Measurements from ENCODE around the gene RPL19.

RPL19 gene

DNA sequence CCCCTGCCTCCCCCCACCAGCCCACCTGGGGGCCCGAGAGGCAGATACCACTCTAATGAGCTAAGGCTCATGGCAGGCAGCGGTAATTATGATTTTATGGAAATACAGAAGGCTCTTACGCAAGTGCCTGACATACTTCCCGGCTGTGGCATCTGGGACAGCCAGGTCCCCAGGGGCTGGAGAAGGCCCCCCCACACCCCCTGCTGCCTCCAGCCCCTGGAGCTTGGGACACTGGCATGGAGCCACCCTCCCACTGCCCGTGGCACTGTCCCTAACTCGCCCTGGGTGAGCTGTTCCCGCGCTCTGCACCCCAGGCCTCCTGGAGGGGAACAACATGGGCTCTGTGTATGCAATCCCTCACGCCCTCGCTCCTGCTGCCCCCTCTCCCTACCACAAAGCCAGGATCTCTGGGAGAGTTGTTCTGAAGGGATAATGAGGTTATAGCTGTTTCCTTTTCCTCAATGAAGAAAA, 31.0 kb downstream of the RPL19 start:
- peaks cover 28% of the 10 kb centered on the region for H3K27me3 Mint-ChIP-seq
- no peak overlapping the region for H3K4me3 Mint-ChIP-seq
- no peaks in the 10 kb centered on the region for H3K9me3 Mint-ChIP-seq
- ATAC-seq, result no peak
- peaks cover 16% of the 10 kb centered on the region for H3K4me1 Mint-ChIP-seq
- no peaks in the 10 kb centered on the region for H3K36me3 Mint-ChIP-seq (ENCODE audit: low read depth)
- no peak overlapping the region for H3K27ac Mint-ChIP-seq
- no peak for DNase-seq

GRCh38 chr17:39231591-39232551, 31.8 kb downstream of the RPL19 start:
- no peak overlapping the region for H3K27ac Mint-ChIP-seq
- peak; percentile 77 for ATAC-seq
- DNase-seq, result peak; percentile 71
- H3K9me3 Mint-ChIP-seq, result no peaks in the 10 kb centered on the region
- H3K4me1 Mint-ChIP-seq, result peaks cover 11% of the 10 kb centered on the region
- H3K27me3 Mint-ChIP-seq, result peaks cover 22% of the 10 kb centered on the region
- no peaks in the 10 kb centered on the region for H3K36me3 Mint-ChIP-seq (ENCODE audit: low read depth)
- no peak overlapping the region for H3K4me3 Mint-ChIP-seq

DNA sequence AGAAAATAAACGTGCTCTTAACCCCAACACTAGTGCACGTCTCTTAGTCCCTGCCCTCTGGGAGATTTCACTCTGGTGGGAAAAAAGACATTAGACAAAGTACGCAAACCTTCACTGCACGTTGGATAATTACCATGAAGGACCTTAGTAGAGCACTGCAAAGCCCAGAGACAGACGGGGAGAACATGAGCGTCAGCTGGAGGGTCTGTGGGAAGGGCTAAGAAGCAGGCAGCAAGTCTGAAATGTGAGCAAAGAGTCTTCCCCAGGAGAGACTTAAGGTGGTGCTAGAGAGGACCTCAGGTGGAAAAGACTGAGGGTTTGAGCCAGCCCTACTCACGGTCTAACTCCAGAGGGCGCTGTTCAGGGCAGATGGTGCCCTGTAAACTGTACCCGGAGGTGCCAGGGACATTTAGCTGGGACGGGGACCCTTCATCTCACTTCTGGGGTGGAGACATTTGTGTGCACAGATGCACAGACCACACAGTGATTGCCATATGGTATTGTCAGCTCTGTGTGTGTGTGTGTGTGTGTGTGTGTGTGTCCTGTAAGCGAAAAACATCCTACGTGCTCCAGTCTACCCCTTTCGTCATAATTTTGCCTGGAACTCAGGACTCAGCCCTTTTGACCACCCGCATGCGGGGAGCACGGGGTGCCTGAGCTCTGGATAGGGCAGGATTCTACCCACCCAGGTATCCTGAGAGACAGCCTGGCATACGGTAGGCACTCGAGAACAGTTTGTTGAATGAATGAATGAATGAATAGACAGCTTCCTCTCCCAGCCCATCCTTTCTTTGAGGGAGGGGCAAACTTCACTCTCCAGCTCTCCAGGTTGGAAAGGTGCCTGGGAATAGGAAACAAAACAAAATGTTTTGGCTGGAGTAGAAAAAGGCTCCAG, 35.7 kb downstream of the RPL19 start:
- DNase-seq, result peak; percentile 62
- ATAC-seq, result peak; percentile 63
- Mint-ChIP-seq H3K4me3 (no peak overlapping the region), H3K27me3 (peaks cover 4% of the 10 kb centered on the region), H3K4me1 (peaks cover 33% of the 10 kb centered on the region), H3K27ac (no peak overlapping the region), H3K9me3 (no peaks in the 10 kb centered on the region), H3K36me3 (ENCODE audit: low read depth) (no peaks in the 10 kb centered on the region)

- ATAC-seq, result no peak
These were observed 36.4 kb downstream of the RPL19 start for GRCh38 chr17:39236450-39236927.

DNA sequence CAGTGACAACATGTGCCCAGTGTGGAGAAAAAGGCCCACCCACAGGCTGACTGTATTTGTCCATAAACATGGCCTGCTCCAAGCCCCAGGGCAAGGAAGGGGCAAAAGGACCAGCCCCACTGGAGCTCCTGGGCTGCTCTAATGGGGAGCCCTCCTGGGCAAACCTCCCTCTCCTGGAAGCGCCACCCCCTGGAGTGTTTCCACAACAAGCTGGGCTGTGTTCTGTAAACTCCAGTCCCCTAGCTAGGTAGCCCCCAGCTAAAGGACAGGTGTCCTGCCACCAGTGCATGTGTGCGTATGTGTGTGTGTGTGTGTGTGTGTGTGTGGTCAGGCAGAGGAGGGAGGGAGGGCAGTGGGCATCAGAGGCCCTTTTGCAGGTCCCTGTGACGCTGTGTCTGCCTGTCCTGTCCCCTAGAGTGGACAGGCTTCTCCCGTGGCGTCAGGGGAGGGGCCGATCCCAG, 36.9 kb downstream of the RPL19 start:
- no peaks in the 10 kb centered on the region for H3K27me3 Mint-ChIP-seq
- ATAC-seq (no peak), DNase-seq (no peak)
- no peaks in the 10 kb centered on the region for H3K9me3 Mint-ChIP-seq
- peaks cover 29% of the 10 kb centered on the region for H3K4me1 Mint-ChIP-seq
- no peaks in the 10 kb centered on the region for H3K36me3 Mint-ChIP-seq (ENCODE audit: low read depth)
- H3K27ac Mint-ChIP-seq, result no peak overlapping the region
- no peak overlapping the region for H3K4me3 Mint-ChIP-seq

More at GRCh38 chr17:39236450-39236927, 36.4 kb downstream of the RPL19 start:
- DNase-seq, result no peak
- Mint-ChIP-seq H3K9me3 (no peaks in the 10 kb centered on the region), H3K27ac (no peak overlapping the region), H3K27me3 (peaks cover 4% of the 10 kb centered on the region), H3K36me3 (ENCODE audit: low read depth) (no peaks in the 10 kb centered on the region), H3K4me1 (peaks cover 33% of the 10 kb centered on the region), H3K4me3 (no peak overlapping the region)

DNA sequence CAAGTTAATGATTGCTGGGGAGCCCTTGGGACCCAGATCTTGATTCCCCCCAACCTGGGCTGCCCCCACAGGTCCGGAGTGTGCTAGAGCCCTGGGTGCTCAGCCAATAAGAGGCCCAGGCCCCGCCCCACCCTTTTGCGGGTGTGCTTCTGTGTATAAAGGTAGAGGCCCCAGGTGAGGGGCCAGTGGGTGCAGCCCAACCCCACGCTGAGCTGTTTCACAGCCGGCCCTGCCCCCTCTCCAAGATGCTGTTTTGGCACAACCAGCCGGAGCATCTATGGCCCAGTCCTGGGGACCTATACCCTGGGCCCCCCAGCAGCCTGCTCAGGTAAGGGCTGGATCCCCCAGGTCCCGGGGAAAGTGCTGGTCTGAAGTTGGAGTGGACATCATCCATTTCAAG, 37.5 kb downstream of the RPL19 start:
- H3K4me1 Mint-ChIP-seq, result peaks cover 25% of the 10 kb centered on the region
- no peaks in the 10 kb centered on the region for H3K36me3 Mint-ChIP-seq (ENCODE audit: low read depth)
- DNase-seq, result no peak
- H3K27me3 Mint-ChIP-seq, result no peaks in the 10 kb centered on the region
- no peak overlapping the region for H3K4me3 Mint-ChIP-seq
- H3K9me3 Mint-ChIP-seq, result no peaks in the 10 kb centered on the region
- no peak overlapping the region for H3K27ac Mint-ChIP-seq
- ATAC-seq, result no peak

DNA sequence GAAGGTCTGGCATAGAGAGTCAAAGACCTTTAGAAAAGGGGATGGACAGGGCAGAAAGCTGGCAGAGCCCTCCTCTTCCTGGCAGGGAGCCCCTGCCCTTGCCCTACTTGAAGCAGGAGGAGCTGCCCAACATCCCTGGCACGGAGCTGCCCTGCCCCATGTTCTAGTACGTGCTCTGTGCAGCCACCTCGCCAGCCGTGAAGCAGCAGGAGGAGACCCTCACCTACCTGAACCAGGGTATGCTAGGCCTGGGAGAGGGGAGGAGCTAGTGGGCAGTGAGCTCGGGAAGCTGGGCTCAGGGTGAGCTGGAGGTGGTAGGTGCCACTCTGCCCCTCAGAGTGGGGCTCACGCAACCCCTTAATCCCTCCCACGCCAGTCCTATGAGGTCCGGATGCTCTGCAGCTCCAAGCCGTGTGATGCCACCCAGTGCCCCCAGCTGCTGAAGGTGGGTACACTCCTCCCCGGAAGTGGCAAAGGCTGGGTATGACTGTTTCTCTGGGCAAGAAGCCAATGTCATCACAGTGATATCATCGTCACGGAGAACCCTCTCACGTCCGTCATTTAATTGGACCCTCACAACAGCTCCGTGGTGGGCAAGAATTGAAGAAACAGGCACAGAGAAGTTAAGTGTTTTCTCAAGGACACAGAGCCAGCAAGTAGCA, 38.4 kb downstream of the RPL19 start:
- DNase-seq, result peak; percentile 65
- H3K27ac Mint-ChIP-seq, result peak overlapping the region; percentile 65
- peak overlapping the region; percentile 63 for H3K4me3 Mint-ChIP-seq

GRCh38 chr17:39239640-39240314, 39.7 kb downstream of the RPL19 start:
- Mint-ChIP-seq H3K4me1 (peaks cover 35% of the 10 kb centered on the region), H3K9me3 (no peaks in the 10 kb centered on the region), H3K36me3 (ENCODE audit: low read depth) (no peaks in the 10 kb centered on the region), H3K27ac (no peak overlapping the region), H3K4me3 (no peak overlapping the region), H3K27me3 (peaks cover 2% of the 10 kb centered on the region)
- peak; percentile 74 for DNase-seq
- ATAC-seq, result peak; percentile 35

More for the DNA sequence above, 38.4 kb downstream of the RPL19 start:
- Mint-ChIP-seq H3K9me3 (no peaks in the 10 kb centered on the region), H3K27me3 (no peaks in the 10 kb centered on the region), H3K36me3 (ENCODE audit: low read depth) (no peaks in the 10 kb centered on the region), H3K4me1 (peaks cover 25% of the 10 kb centered on the region)
- ATAC-seq, result peak; percentile 82

DNA sequence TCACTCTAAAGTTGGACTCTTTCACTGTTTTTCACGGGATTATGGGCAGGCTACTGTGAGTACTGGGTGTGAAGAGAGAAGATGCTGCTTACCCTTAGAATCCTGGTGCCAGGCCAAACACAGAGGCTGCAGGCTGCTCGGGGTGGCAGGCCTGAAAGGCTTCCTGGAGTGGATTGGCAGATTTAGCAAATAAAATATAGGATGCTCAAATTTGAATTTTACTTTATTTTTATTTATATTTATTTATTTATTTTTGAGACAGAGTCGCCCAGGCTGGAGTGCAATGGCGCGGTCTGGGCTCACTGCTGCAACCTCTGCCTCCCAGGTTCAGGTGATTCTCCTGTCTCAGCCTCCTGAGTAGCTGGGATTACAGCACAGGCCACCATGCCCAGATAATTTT, 40.5 kb downstream of the RPL19 start:
- Mint-ChIP-seq H3K4me1 (peaks cover 33% of the 10 kb centered on the region), H3K36me3 (ENCODE audit: low read depth) (no peaks in the 10 kb centered on the region), H3K9me3 (no peaks in the 10 kb centered on the region), H3K27ac (no peak overlapping the region), H3K27me3 (peaks cover 2% of the 10 kb centered on the region), H3K4me3 (no peak overlapping the region)
- no peak for DNase-seq
- no peak for ATAC-seq

- no peaks in the 10 kb centered on the region for H3K36me3 Mint-ChIP-seq (ENCODE audit: low read depth)
- no peak overlapping the region for H3K4me3 Mint-ChIP-seq
- peaks cover 2% of the 10 kb centered on the region for H3K27me3 Mint-ChIP-seq
- no peak for DNase-seq
- peaks cover 28% of the 10 kb centered on the region for H3K4me1 Mint-ChIP-seq
- no peak overlapping the region for H3K27ac Mint-ChIP-seq
- H3K9me3 Mint-ChIP-seq, result no peaks in the 10 kb centered on the region
- ATAC-seq, result no peak
These were observed 43.1 kb downstream of the RPL19 start for GRCh38 chr17:39243155-39243554.

DNA sequence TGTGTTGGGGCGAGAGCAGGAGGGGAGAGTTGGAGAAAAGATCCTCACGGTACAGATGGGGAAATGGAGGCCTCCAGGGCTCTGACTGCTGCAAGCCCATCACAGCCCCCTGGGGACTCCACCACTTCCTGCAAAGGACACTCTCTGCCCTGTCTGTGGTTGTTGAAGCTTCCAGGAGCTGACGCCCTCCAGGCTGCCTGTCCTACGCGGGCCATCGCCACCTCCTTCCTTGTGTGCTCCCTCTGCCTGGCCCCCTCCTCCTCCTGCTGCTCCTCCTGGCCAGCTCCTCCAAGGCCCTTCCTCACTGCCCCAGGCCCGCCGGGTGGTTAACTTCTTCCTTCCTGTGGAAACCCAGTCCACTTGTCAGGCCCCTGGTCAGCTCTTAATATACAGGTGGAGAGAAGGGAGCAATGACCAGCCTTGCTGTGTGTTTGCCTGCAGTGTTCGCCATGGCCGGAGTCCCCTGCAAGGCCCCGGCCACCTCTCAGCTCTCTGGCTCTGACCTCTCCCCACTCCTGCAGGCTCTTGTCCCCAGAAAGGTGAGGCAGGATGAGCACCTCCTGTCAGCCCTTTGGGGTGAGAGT, 44.0 kb downstream of the RPL19 start:
- Mint-ChIP-seq H3K27me3 (peaks cover 2% of the 10 kb centered on the region), H3K4me3 (no peak overlapping the region), H3K36me3 (ENCODE audit: low read depth) (no peaks in the 10 kb centered on the region), H3K4me1 (peaks cover 20% of the 10 kb centered on the region), H3K27ac (no peak overlapping the region), H3K9me3 (no peaks in the 10 kb centered on the region)
- ATAC-seq (peak; percentile 25), DNase-seq (no peak)

DNA sequence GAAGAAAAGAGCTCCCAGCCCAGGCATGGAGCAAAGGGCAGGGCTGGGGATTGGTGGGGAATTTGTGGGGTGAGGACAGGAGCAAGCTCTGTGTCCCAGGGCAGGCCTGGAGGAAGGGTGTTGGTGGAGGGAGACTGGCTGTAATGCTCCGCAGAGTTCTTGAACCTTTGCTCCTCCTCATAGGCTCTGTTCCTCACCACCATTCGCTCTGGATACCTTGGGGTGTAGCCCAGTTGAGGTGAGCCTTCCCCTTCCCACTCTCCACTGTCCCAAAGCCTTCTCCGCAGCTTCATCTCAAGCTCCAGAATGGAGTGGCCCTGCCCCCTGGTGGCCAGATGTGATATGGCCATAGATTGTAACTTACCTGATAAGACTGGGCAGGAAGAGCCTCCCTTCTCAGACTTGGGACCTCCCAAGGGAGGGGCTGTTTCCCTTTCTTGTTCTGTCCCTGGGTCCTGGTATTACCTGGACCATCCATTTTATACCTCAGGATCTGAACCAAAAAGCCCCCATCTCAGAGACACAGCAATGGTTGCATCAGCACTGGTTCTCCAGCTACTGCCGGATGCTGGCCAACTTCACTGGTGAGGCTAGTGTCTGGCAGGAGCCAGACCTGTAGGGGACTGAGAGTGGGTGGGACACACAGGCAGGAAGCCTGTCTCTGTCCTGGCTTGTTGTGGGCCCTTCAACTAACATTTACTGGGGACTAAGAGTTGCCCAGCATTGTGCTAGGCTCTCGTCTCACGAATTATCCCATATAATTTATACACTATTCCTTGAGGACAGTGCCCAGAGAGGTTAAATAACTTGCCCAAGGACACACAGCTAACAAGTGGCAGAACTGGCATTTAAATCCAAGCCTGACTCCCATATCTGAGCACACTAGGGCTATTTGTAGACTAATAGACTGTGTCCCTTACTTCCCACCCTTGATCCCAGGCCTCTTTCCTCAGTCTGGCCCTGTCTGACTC, 44.8 kb downstream of the RPL19 start:
- Mint-ChIP-seq H3K4me1 (peaks cover 13% of the 10 kb centered on the region), H3K27me3 (peaks cover 2% of the 10 kb centered on the region), H3K27ac (no peak overlapping the region), H3K36me3 (ENCODE audit: low read depth) (no peaks in the 10 kb centered on the region), H3K9me3 (no peaks in the 10 kb centered on the region), H3K4me3 (no peak overlapping the region)
- ATAC-seq, result peak; percentile 89
- DNase-seq, result peak; percentile 91

All from activated naive CD8-positive, alpha-beta T cell treated with anti-CD3 and anti-CD28 coated beads, Interleukin-2, amount 50 U/mL, for 24 hours (primary cell).